GM21825 (cell line): Measurements from ENCODE around the gene MIX23.

Experiments
- ATAC-seq: cut with Tn5 transposase; IDR thresholded peaks from one replicate; pipeline ENCODE4 v1.9.1; 2021; ENCODE audit warnings: mild to moderate bottlenecking, moderate library complexity; ENCODE audit not compliant: unreplicated experiment

The MIX23 gene

DNA sequence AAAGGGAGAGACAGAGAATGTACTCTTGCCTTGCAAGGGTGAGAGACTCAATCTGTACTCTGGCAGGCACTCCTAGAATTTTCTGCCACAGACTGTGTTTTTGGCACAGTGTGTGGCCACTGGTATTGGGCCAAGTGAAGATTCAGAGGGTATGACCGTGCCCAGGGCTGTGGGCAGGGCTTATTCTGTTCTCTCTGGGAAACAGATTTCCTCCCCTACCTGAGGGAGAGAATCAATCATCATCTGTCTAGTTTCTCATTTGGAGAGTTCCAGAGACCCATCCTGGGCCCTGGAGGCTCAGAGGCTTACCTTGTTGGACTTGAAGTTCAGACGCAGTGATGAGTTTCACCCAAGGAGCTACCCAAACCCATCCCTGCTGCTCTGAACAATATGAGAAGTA, 29.8 kb downstream of the MIX23 start:
- no peak for ATAC-seq

- ATAC-seq: no peak
Observed at GRCh38 chr3:122351612-122352011, 31.4 kb downstream of the MIX23 start.

DNA sequence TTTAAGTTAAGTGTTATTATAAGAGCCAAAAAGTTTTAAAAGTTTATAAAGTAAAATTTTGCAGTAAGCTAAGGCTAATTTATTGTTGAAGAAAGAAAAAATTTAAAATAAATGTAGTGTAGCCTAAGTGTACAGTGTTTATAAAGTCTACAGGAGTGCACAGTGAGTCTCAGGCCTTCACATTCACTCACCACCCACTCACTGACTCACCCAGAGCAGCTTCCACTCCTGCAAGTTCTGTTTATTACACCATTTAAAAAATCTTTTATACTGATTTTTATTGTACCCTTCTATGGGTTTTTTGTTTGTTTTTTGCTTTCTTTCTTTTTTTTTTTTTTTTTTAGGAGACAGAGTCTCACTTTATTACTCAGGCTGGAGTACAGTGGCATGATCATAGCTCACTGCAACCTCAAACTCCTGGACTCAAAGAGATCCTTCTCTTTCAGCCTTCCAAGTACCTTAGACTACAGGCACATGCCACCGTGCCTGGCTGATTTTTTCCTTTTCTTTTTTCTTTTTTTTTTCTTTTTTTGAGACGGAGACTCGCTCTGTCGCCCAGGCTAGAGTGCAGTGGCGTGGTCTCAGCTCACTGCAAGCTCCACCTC, 32.1 kb downstream of the MIX23 start:
- ATAC-seq: no peak

DNA sequence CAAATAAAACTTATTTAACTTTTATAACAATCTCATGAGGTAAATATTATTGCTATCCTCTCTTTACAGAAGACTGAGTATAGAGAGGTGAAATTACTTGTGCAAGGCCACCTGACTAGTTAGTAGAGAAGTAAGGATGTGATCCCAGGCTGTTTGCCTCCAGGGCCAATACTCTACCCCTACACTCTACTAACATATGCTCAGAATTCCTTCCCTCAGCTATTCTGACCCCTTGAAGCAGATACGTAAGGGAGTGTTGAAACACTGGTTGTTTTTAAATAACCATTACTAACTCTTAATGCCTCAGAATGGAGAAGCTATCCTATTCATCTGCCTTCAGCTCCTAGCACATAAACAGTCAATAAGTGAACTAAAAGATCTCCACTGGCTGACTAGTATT, 33.9 kb downstream of the MIX23 start:
- no peak for ATAC-seq

GRCh38 chr3:122343654-122344053, 39.4 kb downstream of the MIX23 start:
- ATAC-seq: no peak

DNA sequence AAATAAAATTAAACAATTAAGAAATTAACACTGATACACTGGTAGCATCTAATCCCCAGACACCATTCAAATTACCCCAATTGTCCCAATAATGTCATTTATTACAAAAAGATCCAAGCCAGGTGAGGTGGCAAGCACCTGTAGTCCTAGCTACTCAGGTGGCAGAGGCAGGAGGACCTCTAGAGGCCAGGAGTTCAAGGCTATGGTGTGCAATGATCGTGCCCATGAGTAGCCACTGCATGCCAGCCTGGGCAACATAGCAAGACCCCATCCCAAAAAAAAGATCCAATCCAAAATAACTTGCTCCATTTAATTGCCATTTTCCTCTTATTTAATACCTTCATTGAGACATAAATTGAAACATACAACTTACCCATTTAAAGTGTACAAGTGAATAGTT, 40.2 kb downstream of the MIX23 start:
- ATAC-seq: no peak

- ATAC-seq: no peak
Observed at GRCh38 chr3:122332551-122332950, 50.5 kb downstream of the MIX23 start.

- no peak for ATAC-seq
Observed at GRCh38 chr3:122331886-122332285, 51.1 kb downstream of the MIX23 start.

GRCh38 chr3:122325769-122326168, 57.3 kb downstream of the MIX23 start:
- no peak for ATAC-seq

DNA sequence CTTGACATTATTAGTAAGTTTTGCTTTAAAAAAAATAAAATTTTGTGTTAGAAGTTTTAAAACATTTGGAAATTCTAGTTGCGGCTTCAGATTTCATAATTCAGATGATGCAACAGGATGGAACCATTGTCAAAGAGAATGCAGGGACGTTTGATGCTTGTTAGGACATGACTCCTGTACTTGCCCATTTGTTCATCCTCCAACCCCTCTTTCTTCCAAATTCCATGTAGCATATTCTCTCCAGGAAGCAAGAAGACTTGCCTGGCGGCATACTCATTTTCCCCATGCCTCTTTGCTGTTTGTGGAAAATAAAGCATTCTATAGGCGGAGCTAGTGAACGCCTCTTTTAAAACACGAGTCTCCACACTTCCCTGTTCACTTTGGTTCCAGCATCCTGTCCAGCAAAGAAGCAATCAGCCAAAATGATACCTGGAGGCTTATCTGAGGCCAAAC, 58.1 kb downstream of the MIX23 start, which contains the start of gene CSTA:
Gene CSTA (plus strand): TSS at position 378 of the 453 bp plus-strand sequence. CDS start 45 bp downstream, at position 423.
- no peak for ATAC-seq

- no peak for ATAC-seq
Observed at GRCh38 chr3:122322095-122323075, 60.6 kb downstream of the MIX23 start.

DNA sequence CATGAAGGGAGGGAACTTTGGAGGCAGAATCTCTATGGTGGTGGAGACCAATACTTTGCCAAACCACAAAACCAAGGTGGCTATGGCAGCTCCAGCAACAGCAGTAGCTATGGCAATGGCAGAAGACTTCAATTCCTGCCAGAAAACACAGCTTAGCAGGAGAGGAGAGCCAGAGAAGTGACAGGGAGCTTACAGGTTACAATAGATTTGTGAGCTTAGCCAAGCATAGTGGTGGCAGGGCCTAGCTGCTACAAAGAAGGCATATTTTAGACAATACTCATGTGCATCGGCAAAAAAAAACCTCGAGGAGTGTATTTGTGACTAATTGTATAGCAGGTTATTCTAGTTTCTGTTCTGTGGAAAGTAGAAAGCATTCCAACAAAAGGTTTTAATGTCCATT, 64.4 kb downstream of the MIX23 start:
- ATAC-seq: no peak

GRCh38 chr3:122316368-122316767, 66.7 kb downstream of the MIX23 start:
- ATAC-seq: no peak

DNA sequence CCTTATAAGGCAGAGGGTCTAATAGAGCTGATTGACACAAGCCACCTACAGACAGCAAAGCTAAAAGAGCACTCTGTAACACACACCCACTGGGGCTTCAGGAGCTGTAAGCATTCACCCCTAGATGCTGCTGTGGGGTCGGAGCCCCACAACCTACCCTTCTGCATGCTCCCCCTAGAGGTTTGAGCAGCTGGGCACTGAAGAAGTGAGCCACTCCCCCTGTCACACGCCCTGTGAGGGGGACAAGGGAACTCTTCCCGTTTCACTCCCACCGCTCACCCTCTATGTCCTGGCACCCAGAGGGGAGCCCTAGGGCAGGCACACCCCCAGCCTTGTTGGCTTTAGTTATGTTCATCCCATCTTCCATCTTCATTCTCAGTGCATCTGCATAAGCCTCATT, 67.4 kb downstream of the MIX23 start:
- ATAC-seq: no peak

GRCh38 chr3:122314228-122314876, 68.7 kb downstream of the MIX23 start:
- ATAC-seq: no peak

GRCh38 chr3:122313281-122313680, 69.8 kb downstream of the MIX23 start:
- no peak for ATAC-seq

DNA sequence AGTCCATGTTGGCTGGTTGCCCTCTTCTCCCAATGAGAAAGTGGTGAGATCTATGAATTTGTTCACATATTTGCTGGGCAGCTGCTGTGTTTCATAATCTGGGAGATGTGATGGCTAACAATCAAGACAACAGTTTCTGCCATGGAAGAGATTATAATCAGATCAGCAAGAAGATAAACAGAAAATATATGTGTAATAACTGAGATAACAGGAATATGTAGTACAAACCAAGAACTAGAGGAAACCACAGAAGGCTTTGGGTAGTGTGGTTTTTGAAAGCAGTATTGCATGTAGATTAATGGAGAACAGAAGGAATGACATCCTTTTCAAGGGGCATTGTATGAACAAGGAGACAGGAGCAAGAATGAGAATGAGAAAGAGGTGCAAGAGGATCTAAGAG, 70.2 kb downstream of the MIX23 start:
- ATAC-seq: no peak

- ATAC-seq: no peak
Observed at GRCh38 chr3:122310361-122310760, 72.7 kb downstream of the MIX23 start.
